22Rv1 (cell line): Measurements from ENCODE around the gene HIPK2.

Source experiments
- CTCF ChIP-seq: fragments of 450-650 bp; IDR thresholded peaks from 2 replicates; pipeline ENCODE4 v1.5.1; 2017; ENCODE audit warnings: mild to moderate bottlenecking
- ZFX ChIP-seq: fragments of 450-650 bp; IDR thresholded peaks from 2 replicates; pipeline ENCODE4 v1.6.1; 2017; ENCODE audit warnings: antibody characterized with exemption, borderline replicate concordance

GRCh38 chr7:139515266-139515665, 262.5 kb downstream of the HIPK2 start:
- TF ChIP-seq CTCF = no peak
- no peak for TF ChIP-seq ZFX
